ENCODE results near the gene CLSTN2.

The CLSTN2 gene

DNA sequence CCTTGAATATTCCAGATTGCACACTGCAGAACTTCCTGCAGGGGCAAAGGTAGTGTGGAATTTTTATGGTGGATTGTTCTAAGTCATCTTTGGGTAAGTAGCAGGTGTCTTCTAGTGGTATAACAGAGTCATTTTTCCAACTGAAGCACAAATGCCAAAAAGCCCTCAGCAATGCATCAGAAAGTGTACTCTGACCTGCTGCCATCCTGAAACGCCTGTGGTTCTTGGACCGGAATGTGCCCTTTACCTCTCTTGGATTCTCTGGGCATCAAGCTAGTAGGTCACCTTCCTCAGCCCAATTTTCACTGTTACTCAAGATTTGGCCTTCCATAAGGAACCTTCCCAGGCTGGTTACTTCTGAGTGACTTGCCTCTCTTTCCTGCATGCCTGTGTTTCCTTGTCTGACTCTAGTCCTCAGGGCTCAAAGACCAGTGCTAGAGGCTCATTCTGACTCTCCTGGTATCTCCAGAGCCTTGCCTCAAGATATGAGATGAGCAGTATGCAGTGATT lies 4.8 kb downstream of the CLSTN2 start:
- H3K4me3 ChIP-seq (ENCODE audit: low read length) = no peak overlapping the region
- no peak for DNase-seq (ENCODE audit: low read depth, low spot score)

DNA sequence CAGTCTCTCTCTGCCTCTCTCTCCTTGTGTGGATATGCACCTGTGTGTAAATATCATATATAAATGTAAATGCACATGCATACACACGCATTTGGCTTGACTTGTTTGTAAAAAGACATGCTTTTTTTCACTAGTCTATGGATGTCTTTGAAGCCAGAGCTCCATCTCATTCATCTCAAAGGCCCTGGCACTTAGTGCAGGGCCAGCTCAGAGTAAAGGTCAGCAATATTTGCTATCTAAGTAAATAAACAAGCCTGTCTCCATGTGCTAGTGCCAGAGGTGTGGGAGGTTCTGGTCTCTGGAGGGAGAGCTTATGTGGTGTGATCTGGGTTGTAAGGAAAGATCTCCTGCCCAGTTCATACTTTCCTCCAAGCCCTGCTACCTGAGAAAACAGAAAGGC lies 5.6 kb downstream of the CLSTN2 start:
- DNase-seq (ENCODE audit: low read depth, low spot score) = no peak
- no peak overlapping the region for H3K4me3 ChIP-seq (ENCODE audit: low read length)

DNA sequence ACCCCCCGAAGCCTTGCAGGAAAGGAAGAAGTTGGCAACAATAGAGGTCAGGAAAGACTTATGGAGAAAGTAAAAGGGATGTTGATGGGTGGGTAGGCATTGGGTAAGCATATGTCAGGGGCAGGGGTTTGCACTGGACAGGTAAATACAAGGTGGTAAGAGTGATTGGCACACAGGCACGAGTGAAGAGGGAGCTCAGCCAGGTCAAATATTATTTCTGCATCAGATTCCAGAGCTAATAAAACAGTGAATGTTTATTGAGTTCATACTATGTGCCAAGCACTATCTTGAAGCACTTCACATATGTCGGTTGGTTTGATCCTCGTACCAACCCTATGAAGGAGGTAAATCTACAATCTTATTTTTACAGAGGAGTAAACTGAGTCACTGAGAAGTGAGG lies 6.6 kb downstream of the CLSTN2 start:
- no peak overlapping the region for H3K4me3 ChIP-seq (ENCODE audit: low read length)
- no peak for DNase-seq (ENCODE audit: low read depth, low spot score)

DNA sequence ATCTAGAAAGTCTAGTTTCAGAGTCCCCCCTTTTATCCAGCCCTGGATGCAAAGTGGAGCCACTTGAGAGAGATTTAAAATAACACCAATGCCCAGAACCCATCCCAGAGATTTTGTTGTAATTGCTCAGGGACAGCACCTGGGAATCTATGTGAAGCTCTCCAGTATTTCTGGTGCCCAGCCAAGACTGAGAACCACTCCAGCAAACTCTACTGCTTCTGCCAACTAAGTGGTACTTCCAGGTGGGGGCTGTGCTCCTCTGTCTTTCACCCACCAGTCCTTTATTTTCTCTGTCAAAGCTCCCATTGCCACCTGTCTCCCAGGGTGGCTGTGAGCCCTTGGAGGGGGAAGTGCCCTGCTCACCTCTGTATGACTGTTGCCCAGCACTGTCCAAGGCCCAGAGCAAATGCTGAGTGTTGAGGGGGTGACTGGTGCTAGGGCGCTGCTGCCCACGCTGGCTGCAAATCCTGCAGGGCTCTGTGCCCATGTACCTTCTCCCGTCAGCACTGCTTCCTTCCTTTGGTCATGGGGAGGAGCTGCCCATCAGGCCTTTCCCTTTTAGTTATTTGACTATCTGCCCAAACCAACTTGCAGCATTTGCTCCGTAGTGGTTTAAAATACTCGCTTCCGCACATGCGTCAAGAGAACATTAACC lies 9.4 kb downstream of the CLSTN2 start:
- H3K4me3 ChIP-seq (ENCODE audit: low read length) = no peak overlapping the region
- DNase-seq (ENCODE audit: low read depth, low spot score) = no peak

DNA sequence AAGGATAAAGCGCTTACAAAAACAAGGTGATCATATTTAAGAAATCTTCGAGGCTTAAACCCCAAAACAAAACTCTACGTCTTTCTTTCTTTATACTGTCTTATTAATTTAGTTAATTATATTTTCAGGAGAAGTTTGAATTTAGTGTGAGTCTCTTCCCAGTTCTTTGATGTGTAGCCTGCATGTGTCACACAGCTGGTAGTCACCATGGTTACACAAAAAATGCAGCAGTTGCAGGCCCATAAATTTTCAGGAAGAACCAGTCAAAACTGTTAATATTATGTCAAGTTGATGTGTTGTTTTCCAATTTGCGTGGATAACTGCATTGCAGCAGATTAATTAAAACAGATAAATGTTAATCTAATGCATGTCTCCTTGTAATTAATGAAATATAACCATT lies 10.4 kb downstream of the CLSTN2 start:
- no peak overlapping the region for H3K4me3 ChIP-seq (ENCODE audit: low read length)
- no peak for DNase-seq (ENCODE audit: low read depth, low spot score)

DNA sequence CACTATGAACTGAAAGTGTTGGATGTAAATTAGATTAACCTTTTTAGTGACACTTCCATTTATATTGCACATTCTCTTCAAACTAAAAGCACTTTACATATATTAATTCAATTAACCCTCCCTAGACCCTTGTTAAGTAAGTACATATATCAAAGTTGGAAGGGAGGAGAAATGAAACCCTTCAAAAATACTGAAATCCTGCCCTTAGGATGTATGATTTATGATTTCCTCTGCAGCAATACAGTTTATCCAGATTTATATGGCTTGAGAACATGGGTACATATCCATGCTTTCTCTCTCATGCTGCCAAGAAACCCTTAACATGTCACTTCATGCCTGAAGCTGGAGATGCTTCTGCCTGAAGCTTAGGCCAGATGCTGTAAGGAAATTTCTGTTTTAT lies 11.0 kb downstream of the CLSTN2 start:
- no peak for DNase-seq (ENCODE audit: low read depth, low spot score)
- no peak overlapping the region for H3K4me3 ChIP-seq (ENCODE audit: low read length)

DNA sequence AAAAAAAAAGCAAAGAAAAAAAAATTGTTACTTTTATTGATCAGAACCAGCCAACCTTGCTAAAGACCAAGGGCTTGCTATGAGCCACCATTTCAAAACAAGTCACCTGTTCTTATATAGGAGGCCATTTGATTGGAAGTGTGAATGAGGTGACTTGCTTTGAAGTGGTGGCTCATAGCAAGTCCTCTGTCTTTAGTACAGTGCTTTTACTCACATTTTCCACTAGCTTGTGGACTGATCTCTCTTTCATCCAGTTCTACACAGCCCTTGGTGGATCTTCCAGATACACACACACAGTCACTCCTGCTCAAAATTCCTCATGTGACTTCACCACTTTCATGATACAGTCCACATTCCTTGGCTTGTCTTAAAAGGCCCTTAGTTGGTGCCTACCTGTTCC lies 13.5 kb downstream of the CLSTN2 start:
- no peak for DNase-seq (ENCODE audit: low read depth, low spot score)
- H3K4me3 ChIP-seq (ENCODE audit: low read length) = no peak overlapping the region

DNA sequence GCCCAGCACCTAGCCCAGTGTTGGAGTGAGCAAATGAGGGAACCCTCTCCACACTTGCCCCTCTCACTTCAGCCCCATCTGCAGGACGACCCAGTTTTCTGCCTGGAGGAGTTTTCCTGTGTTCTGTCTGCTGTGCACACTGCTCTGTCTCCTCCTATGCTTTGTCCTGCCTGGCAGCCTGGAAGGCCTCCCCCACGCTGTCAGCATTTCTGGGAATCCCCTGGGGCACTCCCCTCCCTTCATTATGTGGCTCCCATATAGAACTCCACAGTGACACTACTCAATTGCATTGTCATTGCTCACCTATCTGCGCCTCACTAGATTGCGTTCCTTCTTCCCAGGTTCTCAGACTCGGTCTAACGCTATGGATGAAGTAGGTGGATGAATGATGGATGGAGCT lies 13.9 kb downstream of the CLSTN2 start:
- DNase-seq (ENCODE audit: low read depth, low spot score) = no peak

DNA sequence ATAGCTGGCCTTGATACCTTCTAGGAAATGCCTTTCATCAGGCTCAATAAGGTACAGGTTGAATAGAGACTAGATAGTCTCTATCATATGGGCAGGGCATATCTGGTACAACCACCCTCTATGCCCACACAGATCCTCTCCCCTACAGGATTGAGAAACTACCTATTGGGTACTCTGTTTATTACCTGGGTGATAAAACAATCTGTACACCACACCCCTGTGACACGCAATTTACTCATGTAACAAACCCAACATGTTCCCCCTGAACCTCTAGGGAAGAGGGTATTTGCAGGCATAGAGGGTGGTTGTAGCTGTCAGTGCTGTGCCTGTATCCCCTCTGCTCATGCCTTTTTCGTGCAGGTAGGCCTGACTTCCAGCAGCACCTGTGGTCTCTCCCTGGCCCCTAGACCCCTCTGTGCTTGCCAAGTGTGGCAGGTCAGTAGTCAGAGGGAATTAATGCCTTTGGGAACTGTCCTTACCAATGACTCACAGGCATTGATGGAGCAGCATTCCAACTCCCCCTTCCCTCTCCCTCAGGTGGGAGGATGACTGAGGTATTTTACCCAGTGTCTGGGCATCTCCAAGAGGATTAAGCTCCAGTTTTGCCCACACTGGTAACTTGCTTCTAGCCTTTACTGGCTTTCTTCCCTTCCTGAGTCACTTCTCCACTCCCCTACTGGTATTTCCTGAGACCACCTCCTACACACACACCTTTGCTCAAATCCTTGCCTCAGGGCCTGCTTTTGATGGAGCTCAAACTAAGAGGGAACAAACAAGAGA lies 18.3 kb downstream of the CLSTN2 start:
- no peak for DNase-seq (ENCODE audit: low read depth, low spot score)
- H3K4me3 ChIP-seq (ENCODE audit: low read length) = no peak overlapping the region

More for the DNA sequence above, 13.9 kb downstream of the CLSTN2 start:
- no peak overlapping the region for H3K4me3 ChIP-seq (ENCODE audit: low read length)

DNA sequence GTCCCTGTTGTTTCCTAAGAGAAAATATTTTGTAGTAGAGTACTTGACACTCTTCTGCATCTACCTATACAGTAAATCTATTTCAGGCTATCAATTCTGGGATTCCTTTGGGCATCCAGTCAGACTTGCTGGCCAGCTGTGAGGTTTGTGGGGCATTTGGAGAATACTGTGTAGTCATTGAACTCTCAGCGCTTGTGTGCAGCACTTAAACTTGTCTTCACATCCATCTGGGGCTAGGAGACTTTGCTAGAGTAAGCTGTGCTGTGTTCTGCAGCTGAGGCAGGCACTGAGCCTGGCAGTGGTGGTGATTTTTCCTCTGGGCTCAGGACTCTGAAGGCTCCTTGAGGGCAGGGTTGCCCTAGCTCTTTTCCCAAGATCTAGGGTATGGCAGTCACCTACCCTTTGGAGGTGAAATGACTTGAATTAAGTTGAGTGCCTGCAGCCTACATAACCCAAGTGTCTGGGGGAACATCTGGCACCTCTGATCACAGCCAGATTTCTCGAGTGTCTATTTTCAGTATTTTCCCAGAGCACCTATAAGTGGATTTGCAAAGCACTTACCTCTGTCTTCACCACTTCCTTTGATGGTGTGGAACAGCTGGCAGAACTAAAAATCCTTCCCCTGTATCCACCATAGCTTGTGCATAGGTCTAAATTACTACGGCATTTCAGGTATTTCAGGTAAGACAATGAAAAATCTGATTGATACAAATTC lies 19.3 kb downstream of the CLSTN2 start:
- DNase-seq (ENCODE audit: low read depth, low spot score) = no peak

DNA sequence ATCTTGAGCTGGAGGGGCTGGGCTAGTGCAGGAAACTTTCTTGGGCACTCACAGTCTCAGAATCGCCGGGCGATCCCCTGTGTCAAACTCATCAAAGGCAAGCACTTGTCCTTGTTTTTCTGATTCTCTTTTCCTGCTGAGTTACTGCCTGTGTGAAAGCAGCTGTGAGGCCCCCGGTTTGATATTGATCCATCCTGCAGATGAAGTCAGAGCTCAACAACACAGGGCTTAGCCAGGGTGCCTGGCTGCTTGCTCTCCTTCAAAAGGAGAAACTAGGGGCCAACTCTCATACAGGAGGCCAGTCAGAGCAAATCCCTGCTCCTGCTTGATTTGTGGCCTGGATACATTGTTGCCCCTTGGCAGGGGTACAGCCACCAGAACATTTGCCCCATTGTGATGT lies 22.9 kb downstream of the CLSTN2 start:
- H3K4me3 ChIP-seq (ENCODE audit: low read length) = no peak overlapping the region
- no peak for DNase-seq (ENCODE audit: low read depth, low spot score)

More for the DNA sequence above, 19.3 kb downstream of the CLSTN2 start:
- no peak overlapping the region for H3K4me3 ChIP-seq (ENCODE audit: low read length)

DNA sequence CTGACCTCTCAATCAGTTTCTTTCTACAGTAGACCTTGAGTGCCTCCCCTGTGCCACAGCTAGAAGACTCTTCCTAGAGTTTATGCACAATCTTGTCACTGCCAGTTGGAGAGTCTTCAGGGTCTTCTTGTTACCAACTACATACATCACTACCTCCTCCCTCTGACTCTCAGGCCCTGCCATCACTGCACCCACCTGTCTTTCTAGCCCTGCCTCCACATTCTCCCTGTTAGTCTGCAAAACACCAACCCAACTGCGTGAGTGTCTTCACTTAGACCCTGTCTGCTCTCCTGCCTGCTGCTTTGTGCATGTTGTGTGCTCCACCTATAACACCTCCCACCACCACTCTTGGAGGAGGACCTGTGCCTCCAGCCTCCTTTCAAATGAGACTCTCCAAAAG lies 34.4 kb downstream of the CLSTN2 start:
- DNase-seq (ENCODE audit: low read depth, low spot score) = no peak
- H3K4me3 ChIP-seq (ENCODE audit: low read length) = no peak overlapping the region

DNA sequence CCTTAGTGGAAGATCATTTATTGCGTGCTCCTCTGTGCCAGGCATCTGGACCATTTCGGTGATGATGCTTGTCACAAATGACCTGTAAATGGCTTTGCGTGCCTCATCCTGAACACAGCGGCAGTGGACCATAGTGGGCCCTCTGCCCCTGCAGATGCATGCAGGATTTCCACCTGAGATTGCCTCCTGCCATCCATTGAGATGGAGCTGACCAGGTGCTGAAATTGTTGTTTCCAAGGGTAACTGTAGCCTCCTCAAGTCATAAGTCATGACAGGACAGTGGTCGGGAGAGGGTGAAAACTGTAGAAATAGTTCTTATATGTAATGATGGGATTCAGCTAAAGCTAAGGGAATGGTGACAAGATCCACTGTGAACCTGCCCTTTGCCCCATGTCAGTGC lies 35.5 kb downstream of the CLSTN2 start:
- H3K4me3 ChIP-seq (ENCODE audit: low read length) = no peak overlapping the region
- DNase-seq (ENCODE audit: low read depth, low spot score) = no peak

DNA sequence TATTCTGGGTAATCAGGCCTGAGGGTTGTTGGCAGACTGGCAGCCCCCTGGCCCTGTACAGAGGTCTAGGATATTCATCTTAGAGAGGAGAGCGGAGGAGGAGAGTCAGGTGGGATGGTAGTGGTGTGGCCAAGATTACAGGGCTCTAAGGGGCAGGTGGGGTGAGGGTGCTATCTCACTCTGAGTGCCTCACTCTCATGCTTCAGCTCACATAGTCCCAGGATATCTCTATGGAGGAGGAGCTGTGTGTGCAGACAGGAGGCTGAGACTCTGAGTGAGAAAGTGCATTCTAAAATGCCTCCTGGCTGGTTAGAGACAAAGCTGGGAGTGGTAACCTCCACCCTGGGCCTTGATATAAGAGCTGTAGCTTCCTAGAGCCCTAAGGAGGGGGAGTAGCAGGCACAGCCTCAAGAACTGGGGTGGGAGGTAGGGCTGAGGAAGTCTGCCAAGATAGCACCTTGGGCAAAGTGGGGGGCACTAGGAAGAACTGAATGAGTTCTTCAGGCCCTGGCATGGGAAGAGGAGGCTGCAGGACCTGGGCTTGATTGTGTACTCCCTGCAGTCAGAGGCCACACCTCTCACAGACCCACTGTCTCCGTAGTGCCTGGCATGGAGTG lies 39.9 kb downstream of the CLSTN2 start:
- DNase-seq (ENCODE audit: low read depth, low spot score) = no peak
- no peak overlapping the region for H3K4me3 ChIP-seq (ENCODE audit: low read length)

DNA sequence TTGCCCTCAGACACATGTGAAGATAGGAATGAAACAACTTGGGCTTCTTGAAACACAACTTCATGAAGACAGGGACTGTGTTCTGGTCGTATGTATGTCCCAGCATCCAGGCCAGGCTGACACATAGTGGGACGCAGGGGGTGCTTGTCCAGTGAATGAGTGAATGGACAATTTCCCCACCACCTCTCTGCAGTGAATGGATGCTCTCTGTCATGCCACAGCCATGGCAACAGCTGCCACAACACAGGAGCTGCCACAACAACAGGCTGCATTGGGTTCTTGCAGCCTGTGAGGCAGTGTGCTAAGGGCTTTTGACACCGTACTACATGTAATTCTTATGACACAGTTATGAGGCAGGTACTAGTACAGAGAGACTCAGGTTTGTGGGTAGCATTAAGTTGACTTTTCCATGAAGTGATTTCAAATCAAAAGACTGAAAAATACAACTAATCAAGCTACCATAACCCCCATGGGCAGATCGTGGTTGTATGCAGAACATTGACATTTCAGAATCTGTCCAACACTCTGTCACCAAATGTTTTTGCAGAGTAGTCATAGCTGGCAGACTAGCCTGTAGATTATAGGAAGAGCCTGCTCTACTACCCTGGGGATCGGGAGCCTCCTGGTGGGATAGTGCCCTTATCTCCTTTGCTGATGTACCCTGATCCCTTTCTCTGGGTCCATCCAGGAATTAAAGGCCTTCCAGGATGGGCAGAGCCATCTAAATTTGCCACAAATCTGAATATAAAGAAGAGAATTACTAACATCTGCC lies 40.8 kb downstream of the CLSTN2 start:
- H3K4me3 ChIP-seq (ENCODE audit: low read length) = no peak overlapping the region
- no peak for DNase-seq (ENCODE audit: low read depth, low spot score)

DNA sequence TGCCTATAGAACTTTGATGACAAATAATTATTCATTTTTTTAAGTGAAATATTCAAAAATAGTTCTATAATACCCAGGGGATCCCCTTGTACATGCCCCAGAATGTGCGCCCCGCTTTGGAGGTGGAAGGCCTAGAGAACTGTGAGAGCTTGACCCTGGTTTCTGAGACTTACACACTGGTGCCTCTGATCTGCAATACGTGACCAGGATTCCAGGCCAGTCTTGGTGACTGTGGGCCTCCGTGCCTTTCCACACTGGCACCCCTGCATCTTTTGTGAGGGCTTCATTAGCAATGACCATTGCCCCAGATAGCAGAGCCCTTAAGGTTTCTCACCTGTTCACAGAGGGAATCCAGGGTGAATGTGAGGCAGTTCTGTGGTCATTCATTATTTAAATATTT lies 44.0 kb downstream of the CLSTN2 start:
- no peak overlapping the region for H3K4me3 ChIP-seq (ENCODE audit: low read length)
- DNase-seq (ENCODE audit: low read depth, low spot score) = no peak

DNA sequence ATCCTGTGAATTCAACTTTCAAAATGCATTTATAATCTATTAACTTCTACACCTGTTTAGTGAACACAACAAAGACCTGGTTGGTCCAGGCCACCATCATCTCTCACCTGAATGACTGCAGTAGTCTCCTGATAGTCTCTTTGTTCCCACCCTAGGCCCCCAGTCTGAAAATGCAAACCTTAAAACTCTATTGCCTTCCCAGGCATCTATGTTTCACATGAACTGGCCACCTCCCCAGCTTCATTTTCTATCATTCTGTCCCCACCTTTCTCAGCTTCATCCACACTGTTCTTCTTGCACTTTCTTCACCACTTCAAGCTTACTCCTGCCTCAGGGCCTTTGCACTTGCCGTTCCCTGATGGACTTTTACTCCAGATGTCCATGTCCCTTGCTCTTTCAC lies 45.0 kb downstream of the CLSTN2 start:
- no peak overlapping the region for H3K4me3 ChIP-seq (ENCODE audit: low read length)

DNA sequence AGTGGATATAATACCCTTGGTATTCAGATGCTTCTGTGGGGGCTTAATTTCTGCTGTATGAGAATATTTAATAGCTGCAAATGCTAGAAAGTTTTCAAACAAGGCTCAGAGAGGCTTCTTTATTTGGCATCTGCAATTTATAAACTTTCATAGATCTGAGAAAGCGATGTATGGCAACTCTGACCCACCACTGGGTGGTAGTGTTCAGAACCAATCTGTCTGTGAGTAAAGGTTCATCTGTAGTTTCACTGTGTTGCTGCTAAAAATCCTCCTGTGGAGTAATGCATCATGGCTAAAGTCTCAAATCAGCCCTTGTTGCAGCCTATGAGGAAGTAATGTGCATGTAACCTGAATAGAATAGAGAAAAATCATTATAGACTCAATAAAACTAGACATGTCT lies 47.4 kb downstream of the CLSTN2 start:
- H3K4me3 ChIP-seq (ENCODE audit: low read length) = no peak overlapping the region
- DNase-seq (ENCODE audit: low read depth, low spot score) = no peak

More for the DNA sequence above, 45.0 kb downstream of the CLSTN2 start:
- no peak for DNase-seq (ENCODE audit: low read depth, low spot score)

DNA sequence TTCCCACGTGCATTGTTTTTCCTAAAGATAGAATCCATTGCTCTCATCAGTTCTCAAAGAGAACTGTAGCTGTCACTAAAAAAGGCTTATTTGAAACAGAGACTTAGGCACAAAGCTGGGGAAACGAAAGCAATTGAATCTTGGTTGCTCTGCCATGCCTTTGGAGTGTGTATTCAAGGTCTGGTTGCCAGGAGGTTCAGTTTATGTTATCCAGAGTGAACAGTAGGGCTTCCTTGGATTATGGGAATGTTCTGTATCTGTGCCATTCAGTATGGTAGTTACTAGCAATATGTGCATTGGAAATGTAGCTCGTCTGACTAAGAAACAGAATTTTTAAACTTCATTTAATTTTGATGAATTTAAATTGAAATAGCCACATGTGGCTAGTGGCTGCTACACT lies 50.6 kb downstream of the CLSTN2 start:
- no peak for DNase-seq (ENCODE audit: low read depth, low spot score)

More for the DNA sequence above, 50.6 kb downstream of the CLSTN2 start:
- no peak overlapping the region for H3K4me3 ChIP-seq (ENCODE audit: low read length)
